ENCODE data around the gene SPCS2.

The SPCS2 gene

DNA sequence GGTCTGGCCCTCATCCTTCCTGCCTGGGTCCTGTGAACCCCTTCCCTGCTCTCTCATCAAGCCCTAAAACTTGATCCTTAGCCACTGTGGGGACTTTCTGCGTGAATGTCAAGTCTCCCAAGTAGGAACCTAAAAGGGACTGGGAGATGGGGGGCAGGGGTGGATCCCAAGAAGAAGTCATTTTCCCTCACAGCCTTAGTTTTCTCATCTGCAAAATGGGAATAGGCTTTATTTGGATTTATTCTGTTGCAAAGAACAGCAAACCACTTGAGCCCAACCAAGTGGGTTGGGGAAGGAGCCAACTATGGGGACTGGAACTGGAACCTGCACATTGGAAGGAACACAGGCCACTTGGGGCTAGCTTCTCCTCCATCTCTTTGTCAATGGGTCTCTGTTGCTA is 76.5 kb downstream of the SPCS2 start:
- no peak for DNase-seq
- in situ Hi-C loops (cut with HindIII; ENCODE audit: low pct_ligation_motif_present, low pct_unique_long_range_greater_than_20kb, low sequenced_read_pairs): no loop called here

DNA sequence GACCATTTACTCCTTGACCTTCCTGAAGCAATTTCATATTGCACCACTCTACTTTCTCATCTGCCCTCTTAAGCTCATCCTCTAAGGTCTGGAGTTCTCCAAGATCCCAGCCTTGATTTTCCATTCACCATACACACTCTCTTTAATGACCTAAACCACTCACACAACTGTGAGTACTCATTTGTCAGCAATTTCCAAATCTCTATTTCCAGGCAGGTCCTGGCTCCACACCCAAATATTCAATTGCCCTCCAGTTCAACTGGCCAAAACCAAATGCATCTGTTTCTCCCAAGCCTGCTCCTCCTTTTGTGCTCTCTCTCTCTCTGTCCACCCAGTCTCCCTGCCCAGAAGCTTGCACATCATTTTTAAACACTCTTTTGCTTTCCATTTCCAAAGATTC is 79.3 kb downstream of the SPCS2 start:
- in situ Hi-C loops (cut with HindIII; ENCODE audit: low pct_ligation_motif_present, low pct_unique_long_range_greater_than_20kb, low sequenced_read_pairs): no loop called here
- no peak for DNase-seq
